HG02571 (cell line): ENCODE measurements around the gene MELTF.

ENCODE experiments used
- ATAC-seq: cut with Tn5 transposase; IDR thresholded peaks from one replicate; pipeline ENCODE4 v1.9.1; 2021; ENCODE audit warnings: mild to moderate bottlenecking, moderate library complexity; ENCODE audit not compliant: unreplicated experiment

MELTF gene

DNA sequence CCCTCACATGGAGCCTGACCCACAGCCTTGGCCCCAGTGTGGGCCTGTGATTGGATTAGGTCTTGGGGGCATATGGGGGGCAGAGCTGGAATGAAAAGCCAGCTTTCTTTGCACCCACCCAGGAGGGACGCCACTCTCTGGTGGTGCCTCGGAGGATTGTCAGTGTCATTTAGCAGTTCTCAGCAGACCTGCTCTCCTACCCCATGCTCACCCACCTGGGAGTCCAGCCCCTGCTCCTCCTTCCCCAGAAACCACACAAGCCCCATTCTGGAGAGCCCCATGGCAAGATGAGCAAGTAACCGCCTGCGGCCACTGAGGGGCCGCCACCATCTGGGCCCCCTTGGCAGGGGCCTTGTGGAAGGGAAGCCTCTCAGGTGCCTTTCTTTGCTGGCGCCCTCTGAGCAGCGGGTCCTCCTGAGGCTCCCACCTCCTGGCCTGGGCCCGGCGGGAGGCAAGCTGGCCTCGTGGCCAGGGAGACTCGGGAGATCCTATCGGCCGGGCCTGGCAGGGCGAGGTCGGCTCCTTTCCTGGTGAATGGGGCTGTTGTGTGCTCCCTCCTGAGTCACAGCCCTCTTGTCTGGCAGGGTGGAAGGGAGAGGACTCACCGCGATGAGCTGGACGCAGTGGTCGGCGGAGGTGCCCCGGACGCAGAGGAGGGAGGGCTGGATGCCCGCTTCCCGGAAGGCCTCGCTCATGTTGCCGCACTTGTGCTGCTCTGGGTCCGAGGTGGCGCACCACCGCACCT is 2.3 kb downstream of the MELTF start:
- ATAC-seq, result no peak

- no peak for ATAC-seq
Measured at GRCh38 chr3:197026481-197026866, 3.1 kb downstream of the MELTF start.

DNA sequence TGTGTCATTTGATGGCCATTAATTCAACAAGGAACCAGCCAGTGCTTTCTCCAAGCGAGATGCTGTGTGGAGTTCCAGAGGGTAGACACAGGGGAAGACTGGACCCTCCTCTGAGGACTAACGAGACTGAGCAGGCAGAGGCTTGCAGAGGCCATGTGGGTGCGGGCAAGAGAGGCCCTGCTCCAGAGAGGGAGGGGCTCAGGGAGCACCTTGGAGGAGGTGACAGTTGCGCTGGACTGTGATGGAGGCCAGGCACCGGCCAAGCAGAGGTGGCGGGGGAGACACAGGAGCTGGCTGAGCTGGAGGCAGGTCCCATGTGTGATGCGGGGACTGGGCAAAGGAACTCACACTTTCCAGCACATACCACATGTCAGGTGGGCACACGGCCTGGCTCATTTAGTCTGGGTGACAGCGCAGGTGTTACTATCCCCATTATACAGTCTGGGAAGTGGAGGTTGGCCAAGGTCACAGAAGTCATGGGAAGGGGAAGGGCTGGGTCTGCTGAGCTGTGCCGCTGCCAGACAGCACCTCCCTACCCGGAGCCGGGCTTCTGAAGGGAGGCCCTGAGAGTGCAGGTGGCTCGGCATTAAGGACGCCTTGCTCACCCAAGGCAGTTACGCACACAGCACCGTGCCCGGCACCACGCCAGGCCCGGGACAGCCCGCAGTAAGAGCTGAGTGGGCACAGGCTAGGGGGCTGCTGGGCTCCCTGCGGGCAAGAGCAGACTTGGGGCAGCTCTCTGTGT is 3.7 kb downstream of the MELTF start:
- no peak for ATAC-seq

DNA sequence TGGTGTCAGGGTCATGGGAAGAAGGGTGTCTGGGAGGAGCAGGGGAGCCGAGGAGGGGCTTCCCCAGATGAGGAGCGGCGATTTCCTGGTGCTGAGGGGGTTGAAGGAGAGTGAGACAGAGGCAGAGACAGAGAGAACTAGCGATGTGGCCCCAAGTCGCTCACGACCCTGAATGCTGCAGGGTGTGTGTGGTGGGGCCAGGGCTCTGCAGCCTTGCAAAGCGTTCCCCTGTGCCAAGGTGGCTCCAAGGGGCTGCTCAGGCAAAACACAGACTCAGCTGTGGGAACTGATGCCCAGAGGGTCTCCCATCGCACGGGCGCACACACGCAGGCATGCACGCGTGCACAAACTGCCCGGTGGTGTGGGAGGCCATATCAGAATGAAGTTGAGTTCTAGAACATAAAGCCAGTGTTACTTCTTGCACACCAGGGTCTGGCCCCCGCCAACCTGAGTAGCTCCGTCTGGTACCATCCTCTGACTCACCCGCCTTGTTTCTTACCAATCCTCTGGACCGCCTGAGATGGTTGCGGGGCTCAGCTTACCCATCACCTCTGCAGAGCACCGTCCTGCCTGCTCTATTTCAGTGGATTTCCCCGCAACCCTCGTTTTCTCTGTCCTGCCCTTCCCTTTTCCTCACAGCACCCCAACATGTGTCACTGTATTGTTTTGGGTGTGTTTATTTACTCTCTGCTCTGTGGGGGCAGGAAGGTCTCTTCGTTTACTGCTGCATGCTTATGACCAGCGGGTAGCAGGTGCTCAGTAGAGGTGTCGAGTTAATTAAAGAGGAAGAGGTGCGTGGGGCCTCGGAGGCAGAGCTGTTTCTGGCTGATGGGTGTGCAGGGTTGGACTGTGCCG is 4.5 kb downstream of the MELTF start:
- no peak for ATAC-seq

- no peak for ATAC-seq
Measured at GRCh38 chr3:197023998-197024651, 5.5 kb downstream of the MELTF start.

- ATAC-seq, result no peak
Measured at GRCh38 chr3:197023241-197023997, 6.2 kb downstream of the MELTF start.

- ATAC-seq, result no peak
Measured at GRCh38 chr3:197022405-197023231, 7.0 kb downstream of the MELTF start.

DNA sequence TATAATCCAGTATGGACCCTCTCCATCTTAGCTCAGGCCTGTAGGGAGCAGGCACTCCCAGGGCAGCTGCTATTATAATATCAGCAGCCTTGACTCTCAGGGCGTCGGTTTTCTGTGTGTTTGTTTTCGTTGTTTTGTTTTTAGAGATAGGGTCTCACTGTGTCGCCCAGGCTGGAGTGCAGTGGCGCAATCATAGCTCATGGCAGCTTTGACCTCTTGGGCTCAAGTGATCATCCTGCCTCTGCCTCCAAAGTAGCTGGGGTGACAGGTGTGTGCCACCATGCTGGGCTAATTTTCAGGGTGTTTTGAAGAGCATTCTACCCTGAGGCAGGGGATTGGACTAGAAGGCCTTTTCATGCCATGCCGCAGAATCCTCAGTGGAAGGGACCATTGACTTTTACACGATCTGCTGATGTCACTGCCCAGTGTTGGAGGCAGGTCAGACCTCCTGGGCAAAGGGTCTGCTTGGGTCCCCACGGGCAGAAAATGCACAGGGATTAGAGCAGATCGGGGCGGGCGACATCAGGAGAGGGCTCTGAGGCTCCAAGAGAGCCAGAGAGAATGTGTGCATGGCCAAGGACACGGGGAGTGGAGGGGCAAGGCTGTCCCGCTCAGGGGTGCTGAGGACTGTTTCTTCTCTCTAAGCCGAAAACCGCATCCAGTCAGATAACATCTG is 7.8 kb downstream of the MELTF start:
- no peak for ATAC-seq

GRCh38 chr3:197021231-197021630 is 8.4 kb downstream of the MELTF start:
- ATAC-seq, result no peak

DNA sequence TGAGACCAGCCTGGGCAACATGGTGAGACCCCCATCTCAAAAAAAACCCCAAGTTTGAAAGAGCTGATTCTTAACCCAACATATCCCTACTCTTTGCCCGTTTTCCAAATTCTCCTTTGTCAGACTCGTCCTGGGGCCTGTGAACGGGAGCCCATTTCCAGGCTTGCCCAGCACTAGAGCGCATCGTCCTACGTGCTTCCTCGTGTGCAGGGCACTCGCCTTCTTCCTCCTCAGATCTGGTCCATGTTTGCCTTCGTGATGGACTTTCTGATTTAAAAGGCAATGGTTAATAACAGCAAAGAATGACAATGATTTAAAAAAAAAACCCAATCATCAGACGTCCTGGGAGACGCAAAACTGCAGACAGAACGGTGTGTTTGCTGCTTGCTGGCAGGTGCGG is 10.1 kb downstream of the MELTF start:
- ATAC-seq, result no peak

- no peak for ATAC-seq
Measured at GRCh38 chr3:197019021-197019420, 10.6 kb downstream of the MELTF start.

DNA sequence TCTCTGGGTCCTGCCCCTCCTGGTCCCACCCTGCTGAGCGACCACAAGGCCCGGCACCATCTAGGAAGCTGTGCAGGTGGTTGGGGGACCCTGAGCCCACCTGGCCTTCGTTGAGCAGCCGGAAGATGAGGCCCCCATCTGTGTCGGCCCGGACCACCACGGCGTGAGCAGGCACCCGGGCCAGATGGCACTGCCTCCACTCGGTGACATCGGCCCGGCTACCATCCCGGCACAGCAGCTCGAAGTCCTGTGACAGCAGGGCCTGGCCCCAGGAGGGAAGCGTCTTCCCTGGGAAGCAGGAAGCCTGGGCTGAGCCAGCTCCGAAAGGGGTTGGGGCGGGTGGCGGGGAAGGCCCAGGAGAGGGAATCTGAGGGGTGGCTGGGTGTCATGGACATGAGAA is 12.6 kb downstream of the MELTF start:
- no peak for ATAC-seq

- no peak for ATAC-seq
Measured at GRCh38 chr3:197015790-197016736, 13.6 kb downstream of the MELTF start.

DNA sequence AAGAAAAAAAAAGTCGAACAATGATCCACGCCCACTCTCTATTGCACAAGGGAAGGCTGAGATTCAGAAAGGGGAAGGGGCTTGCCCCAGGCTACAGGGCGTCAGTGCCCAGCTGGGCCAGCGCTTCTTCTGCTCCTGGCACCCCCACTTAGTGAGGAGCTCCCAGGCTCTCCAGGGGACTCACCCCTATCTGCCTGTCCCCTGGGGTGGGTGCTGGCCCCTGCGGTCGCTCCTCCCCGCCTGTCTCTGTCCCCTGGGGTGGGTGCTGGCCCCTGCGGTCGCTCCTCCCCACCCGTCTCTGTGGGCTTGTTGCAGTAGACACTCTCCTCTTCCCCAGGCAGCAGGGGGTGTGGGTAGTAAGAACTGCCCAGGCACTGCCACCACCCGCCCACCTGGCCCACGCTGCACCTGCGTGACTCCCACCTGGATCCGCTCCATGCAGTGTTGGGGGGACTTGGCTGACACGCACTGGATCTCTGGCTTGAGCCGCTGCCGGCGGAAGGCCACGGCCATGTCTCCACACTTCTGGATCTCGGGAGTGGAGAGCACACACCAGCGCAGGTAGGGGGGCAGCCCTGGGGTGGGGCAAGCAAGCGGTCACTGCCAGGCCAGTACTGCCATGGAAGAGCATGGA is 14.6 kb downstream of the MELTF start:
- no peak for ATAC-seq

DNA sequence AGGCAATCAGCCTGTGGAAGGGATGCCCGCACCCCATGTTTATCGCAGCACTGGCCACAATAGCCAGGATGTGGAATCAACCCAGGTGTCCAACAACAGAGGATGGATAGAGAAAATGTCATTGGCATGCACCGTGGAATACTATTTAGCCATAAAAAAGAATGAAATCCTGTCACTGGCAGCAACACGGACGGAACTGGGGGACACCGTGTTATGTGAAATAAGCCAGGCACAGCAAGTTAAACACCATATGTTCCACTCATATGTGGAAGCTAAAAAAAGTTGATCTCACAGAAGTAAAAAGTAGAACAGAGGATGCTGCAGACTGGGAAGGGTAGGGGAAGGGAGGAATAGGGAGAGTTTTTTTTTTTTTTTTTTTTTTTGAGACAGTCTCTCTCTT is 15.6 kb downstream of the MELTF start:
- ATAC-seq, result no peak

- ATAC-seq, result no peak
Measured at GRCh38 chr3:197012540-197012883, 17.1 kb downstream of the MELTF start.

DNA sequence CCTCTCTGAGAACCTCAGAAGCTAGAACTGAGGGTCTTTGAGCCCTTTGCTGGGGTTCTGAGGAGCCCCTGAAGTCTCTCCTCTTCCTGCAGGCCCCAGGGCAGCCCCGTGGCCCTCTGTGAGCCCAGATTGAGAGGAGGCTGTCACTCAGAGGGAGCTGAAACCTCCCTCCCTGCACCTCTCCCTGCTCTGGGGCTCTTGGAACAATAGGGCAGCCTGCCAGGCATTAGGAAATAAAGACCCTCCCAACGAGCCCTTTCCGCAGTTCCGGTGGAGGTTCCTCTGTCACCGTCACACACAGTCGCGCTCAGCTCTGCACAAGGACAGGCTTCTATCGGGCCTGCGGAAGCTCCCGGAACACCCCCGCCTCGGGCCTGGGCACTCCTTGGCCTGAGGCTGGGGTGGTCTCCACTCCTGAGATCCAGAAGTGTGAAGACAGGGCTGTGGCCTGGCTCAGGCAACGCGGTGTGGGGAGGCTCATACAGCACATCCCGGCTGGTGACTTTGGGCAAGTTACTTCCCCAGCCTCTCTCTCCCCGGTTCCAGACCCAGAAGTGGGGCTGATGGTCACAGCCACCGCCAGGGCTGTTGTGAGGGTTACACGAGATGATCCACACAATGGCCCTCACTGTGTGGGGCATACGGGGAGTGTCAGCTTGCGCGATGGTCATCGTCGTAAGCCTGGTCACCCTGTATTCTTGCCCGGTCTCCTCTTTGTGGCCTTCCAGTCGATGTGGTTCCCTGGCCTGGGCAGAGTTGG is 17.7 kb downstream of the MELTF start:
- ATAC-seq, result no peak
